ENCODE measurements around the gene FAM135A.
"Not testable (repeated sequence)": the region's sequence is repeated elsewhere in the genome, so short reads cannot be mapped to it uniquely, and the experiment has no call there.

The FAM135A gene

GRCh38 chr6:70470016-70470415 lies 56.7 kb downstream of the FAM135A start:
- no peak for DNase-seq

- not testable (repeated sequence) for DNase-seq
These were observed 57.2 kb downstream of the FAM135A start for GRCh38 chr6:70470510-70470909.

GRCh38 chr6:70474751-70475150 lies 61.4 kb downstream of the FAM135A start:
- no peak for DNase-seq

- DNase-seq: no peak
These were observed 65.9 kb downstream of the FAM135A start for GRCh38 chr6:70479236-70479635.

GRCh38 chr6:70486638-70487037 lies 73.3 kb downstream of the FAM135A start:
- not testable (repeated sequence) for DNase-seq

GRCh38 chr6:70489364-70489763 lies 76.1 kb downstream of the FAM135A start:
- DNase-seq: no peak

- no peak for DNase-seq
These were observed 81.5 kb downstream of the FAM135A start for GRCh38 chr6:70494833-70495232.

- DNase-seq: not testable (repeated sequence)
These were observed 82.5 kb downstream of the FAM135A start for GRCh38 chr6:70495790-70496189.

- no peak for DNase-seq
These were observed 89.2 kb downstream of the FAM135A start for GRCh38 chr6:70502484-70502883.

- no peak for DNase-seq
These were observed 90.6 kb downstream of the FAM135A start for GRCh38 chr6:70503813-70504465.

- no peak for DNase-seq
These were observed 93.0 kb downstream of the FAM135A start for GRCh38 chr6:70506321-70506720.

GRCh38 chr6:70507161-70507560 lies 93.9 kb downstream of the FAM135A start:
- DNase-seq: no peak

GRCh38 chr6:70508953-70509352 lies 95.6 kb downstream of the FAM135A start:
- DNase-seq: no peak

- DNase-seq: no peak
These were observed 97.3 kb downstream of the FAM135A start for GRCh38 chr6:70510600-70510999.

GRCh38 chr6:70518723-70519122 lies 105.4 kb downstream of the FAM135A start:
- no peak for DNase-seq

GRCh38 chr6:70520575-70520974 lies 107.3 kb downstream of the FAM135A start:
- DNase-seq: no peak

GRCh38 chr6:70524721-70525286 lies 111.5 kb downstream of the FAM135A start:
- DNase-seq: no peak

- DNase-seq: no peak
These were observed 113.9 kb downstream of the FAM135A start for GRCh38 chr6:70527071-70527737.

- DNase-seq: no peak
These were observed 116.7 kb downstream of the FAM135A start for GRCh38 chr6:70530023-70530422.

- no peak for DNase-seq
These were observed 117.8 kb downstream of the FAM135A start for GRCh38 chr6:70531133-70531532.

GRCh38 chr6:70537266-70537665 lies 124.0 kb downstream of the FAM135A start:
- DNase-seq: no peak

- DNase-seq: no peak
These were observed 125.1 kb downstream of the FAM135A start for GRCh38 chr6:70538376-70538775.

GRCh38 chr6:70547313-70547712 lies 134.0 kb downstream of the FAM135A start:
- DNase-seq: no peak

- no peak for DNase-seq
These were observed 134.6 kb downstream of the FAM135A start for GRCh38 chr6:70547905-70548304.

Measured in retina (tissue), 1 donor.